Measurements from ENCODE around the gene PCDHB11.
"Not testable (repeated sequence)": the region's sequence is repeated elsewhere in the genome, so short reads cannot be mapped to it uniquely, and the experiment has no call there.

DNA sequence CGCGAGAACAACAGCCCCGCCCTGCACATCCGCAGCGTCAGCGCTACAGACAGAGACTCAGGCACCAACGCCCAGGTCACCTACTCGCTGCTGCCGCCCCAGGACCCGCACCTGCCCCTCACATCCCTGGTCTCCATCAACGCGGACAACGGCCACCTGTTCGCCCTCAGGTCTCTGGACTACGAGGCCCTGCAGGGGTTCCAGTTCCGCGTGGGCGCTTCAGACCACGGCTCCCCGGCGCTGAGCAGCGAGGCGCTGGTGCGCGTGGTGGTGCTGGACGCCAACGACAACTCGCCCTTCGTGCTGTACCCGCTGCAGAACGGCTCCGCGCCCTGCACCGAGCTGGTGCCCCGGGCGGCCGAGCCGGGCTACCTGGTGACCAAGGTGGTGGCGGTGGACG is 16.1 kb downstream of the PCDHB11 start:
- not testable (repeated sequence) for TF ChIP-seq CTCF (IDR thresholded peaks at IDR 0.05; ENCODE audit: low read length); EZH2 (optimal IDR thresholded peaks at IDR 0.05; ENCODE audit: low read depth, low read length); EZH2phosphoT487 (IDR thresholded peaks at IDR 0.05; ENCODE audit: low read length)

Measured in MM.1S (cell line).